Measurements from ENCODE around the gene CSRP3. TPM values are rescaled to one million over a fixed set of nuclear protein-coding genes. Genes with fewer than 3 reads are reported as not detected.
A peak's percentile ranks its signal among the peaks of the same experiment; 100 is the strongest.

The CSRP3 gene
- total and polyA plus RNA-seq, 9 of the 15 experiments (the other 6 are each of a cell fraction or from before 2014, with no cell fraction given), result 0.14 TPM; not detected in 8

DNA sequence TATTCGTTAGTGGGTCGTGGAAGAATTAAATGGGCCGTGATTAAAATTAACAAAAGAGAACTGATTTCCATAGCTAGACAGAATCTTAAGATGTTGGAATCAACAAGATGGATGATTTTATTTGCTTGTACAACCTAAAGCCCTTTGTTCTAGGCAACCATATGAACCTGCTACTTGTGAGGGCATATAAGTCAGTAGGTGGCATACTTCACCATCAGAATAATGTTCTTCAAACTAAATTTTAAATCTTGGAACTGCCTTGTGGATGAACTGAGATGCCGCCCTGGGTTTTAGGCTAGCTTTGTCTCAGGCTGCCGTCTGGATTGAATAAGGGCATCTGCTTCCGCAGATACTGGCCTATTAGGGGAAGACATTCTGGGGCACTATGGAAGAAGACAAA is 40.9 kb downstream of the CSRP3 start:
- ChIA-PET CTCF (ENCODE audit: low intra/inter-chr PET ratio) (interaction anchor here (1.1 kb wide), 1 partner anchor 393 kb away, joined by 3 read pairs; no protein-coding TSS in a partner anchor), POLR2A (interaction anchor here (1.2 kb wide), 1 partner anchor 9 kb away, joined by 4 read pairs; no protein-coding TSS in a partner anchor)
- H3K27me3 ChIP-seq (ENCODE audit: control insufficient read depth in 2 of 2, insufficient read depth in 2 of 2, low read length in 2 of 2), result no peaks in the 10 kb centered on the region
- no peaks in the 10 kb centered on the region for H3K9me1 ChIP-seq (ENCODE audit: control insufficient read depth, insufficient read depth, low read length)
- no peaks in the 10 kb centered on the region; a peak in 1 of 5 replicates for H3K4me1 ChIP-seq (replicated peaks in 1 of 2; ENCODE audit: control insufficient read depth in 2 of 2, insufficient read depth in 2 of 2, low read length in 2 of 2)
- peaks cover 28% of the 10 kb centered on the region for H3K36me3 ChIP-seq (ENCODE audit: control insufficient read depth, insufficient read depth, low read length)
- H4K20me1 ChIP-seq (replicated peaks; ENCODE audit: control insufficient read depth, insufficient read depth, low read length), result no peaks in the 10 kb centered on the region
- WGBS (ENCODE audit: insufficient coverage, low coverage, missing lambda C conversion rate), result 84% methylated on average over 6 of the region's 6 CpGs
- no peak overlapping the region for H3K9ac ChIP-seq (ENCODE audit: insufficient read depth in 1 of 2, low read depth in 2 of 2, low read length in 2 of 2)
- no peak overlapping the region for H3K27ac ChIP-seq (ENCODE audit: extremely low read depth, low read depth, low read length)
- intact Hi-C loops (cut with micrococcal nuclease), result no loop called here
- no peak overlapping the region for H2AFZ ChIP-seq (ENCODE audit: low read depth, low read length)
- in situ Hi-C loops (cut with MboI), result no loop called here
- no TSS peak for BruUV-seq (replicated peaks)
- no peak for FAIRE-seq
- no peaks in the 10 kb centered on the region for H3K79me2 ChIP-seq (ENCODE audit: control insufficient read depth, insufficient read depth, low read length)
- no peak for DNase-seq (ENCODE audit: extremely low read depth in 1 of 4, low spot score in 3 of 4)
- H3K9me3 ChIP-seq (replicated peaks; ENCODE audit: control insufficient read depth, insufficient read depth, low read depth, low read length), result no peaks in the 10 kb centered on the region
- H3K4me2 ChIP-seq (ENCODE audit: insufficient read depth, low read length), result no peak overlapping the region
- TF ChIP-seq, protein P1, sequence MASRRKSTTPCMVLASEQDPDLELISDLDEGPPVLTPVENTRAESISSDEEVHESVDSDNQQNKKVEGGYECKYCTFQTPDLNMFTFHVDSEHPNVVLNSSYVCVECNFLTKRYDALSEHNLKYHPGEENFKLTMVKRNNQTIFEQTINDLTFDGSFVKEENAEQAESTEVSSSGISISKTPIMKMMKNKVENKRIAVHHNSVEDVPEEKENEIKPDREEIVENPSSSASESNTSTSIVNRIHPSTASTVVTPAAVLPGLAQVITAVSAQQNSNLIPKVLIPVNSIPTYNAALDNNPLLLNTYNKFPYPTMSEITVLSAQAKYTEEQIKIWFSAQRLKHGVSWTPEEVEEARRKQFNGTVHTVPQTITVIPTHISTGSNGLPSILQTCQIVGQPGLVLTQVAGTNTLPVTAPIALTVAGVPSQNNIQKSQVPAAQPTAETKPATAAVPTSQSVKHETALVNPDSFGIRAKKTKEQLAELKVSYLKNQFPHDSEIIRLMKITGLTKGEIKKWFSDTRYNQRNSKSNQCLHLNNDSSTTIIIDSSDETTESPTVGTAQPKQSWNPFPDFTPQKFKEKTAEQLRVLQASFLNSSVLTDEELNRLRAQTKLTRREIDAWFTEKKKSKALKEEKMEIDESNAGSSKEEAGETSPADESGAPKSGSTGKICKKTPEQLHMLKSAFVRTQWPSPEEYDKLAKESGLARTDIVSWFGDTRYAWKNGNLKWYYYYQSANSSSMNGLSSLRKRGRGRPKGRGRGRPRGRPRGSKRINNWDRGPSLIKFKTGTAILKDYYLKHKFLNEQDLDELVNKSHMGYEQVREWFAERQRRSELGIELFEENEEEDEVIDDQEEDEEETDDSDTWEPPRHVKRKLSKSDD (conservative IDR thresholded peaks at IDR 0.05; ENCODE audit: low read length), result no peak
- peak; percentile 21 to 37; a peak in 3 of 4 replicates for TF ChIP-seq RAD21 (CRISPR knock-in tag; conservative IDR thresholded peaks at IDR 0.05 in 1 of 2, IDR thresholded peaks at IDR 0.05 in 1 of 2)
- TF ChIP-seq, protein P2, sequence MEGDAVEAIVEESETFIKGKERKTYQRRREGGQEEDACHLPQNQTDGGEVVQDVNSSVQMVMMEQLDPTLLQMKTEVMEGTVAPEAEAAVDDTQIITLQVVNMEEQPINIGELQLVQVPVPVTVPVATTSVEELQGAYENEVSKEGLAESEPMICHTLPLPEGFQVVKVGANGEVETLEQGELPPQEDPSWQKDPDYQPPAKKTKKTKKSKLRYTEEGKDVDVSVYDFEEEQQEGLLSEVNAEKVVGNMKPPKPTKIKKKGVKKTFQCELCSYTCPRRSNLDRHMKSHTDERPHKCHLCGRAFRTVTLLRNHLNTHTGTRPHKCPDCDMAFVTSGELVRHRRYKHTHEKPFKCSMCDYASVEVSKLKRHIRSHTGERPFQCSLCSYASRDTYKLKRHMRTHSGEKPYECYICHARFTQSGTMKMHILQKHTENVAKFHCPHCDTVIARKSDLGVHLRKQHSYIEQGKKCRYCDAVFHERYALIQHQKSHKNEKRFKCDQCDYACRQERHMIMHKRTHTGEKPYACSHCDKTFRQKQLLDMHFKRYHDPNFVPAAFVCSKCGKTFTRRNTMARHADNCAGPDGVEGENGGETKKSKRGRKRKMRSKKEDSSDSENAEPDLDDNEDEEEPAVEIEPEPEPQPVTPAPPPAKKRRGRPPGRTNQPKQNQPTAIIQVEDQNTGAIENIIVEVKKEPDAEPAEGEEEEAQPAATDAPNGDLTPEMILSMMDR (IDR thresholded peaks at IDR 0.05 in 2 of 3, conservative IDR thresholded peaks at IDR 0.05 in 1 of 3; ENCODE audit: insufficient read depth in 2 of 3, low read depth in 1 of 3, low read length in 3 of 3), result 0 out of 6 replicates have a peak, but pooled peaks of 1 of the 3 experiments have one; percentile 13
- TF ChIP-seq, protein P3, sequence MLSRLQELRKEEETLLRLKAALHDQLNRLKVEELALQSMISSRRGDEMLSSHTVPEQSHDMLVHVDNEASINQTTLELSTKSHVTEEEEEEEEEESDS (CRISPR knock-in tag; IDR thresholded peaks at IDR 0.05), result no peak
- TF ChIP-seq POLR2A (conservative IDR thresholded peaks at IDR 0.05), result no peak
- no peak for TF ChIP-seq ZNF316 (IDR thresholded peaks at IDR 0.05)
- no peak for TF ChIP-seq NCOA2 (IDR thresholded peaks at IDR 0.05; ENCODE audit: partially characterized antibody in 2 of 2)
- TF ChIP-seq GABPA (tag; conservative IDR thresholded peaks at IDR 0.05; ENCODE audit: low read depth), result no peak
- TF ChIP-seq SMARCA4 (IDR thresholded peaks at IDR 0.05), result no peak
- TF ChIP-seq, protein P4, sequence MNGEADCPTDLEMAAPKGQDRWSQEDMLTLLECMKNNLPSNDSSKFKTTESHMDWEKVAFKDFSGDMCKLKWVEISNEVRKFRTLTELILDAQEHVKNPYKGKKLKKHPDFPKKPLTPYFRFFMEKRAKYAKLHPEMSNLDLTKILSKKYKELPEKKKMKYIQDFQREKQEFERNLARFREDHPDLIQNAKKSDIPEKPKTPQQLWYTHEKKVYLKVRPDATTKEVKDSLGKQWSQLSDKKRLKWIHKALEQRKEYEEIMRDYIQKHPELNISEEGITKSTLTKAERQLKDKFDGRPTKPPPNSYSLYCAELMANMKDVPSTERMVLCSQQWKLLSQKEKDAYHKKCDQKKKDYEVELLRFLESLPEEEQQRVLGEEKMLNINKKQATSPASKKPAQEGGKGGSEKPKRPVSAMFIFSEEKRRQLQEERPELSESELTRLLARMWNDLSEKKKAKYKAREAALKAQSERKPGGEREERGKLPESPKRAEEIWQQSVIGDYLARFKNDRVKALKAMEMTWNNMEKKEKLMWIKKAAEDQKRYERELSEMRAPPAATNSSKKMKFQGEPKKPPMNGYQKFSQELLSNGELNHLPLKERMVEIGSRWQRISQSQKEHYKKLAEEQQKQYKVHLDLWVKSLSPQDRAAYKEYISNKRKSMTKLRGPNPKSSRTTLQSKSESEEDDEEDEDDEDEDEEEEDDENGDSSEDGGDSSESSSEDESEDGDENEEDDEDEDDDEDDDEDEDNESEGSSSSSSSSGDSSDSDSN (IDR thresholded peaks at IDR 0.05; ENCODE audit: borderline replicate concordance in 1 of 2, low read depth in 2 of 2, low read length in 2 of 2), result no peak
- no peak for TF ChIP-seq TBP (optimal IDR thresholded peaks at IDR 0.05; ENCODE audit: low read depth, low read length)
- TF ChIP-seq PML (IDR thresholded peaks at IDR 0.05; ENCODE audit: low read length), result no peak
- no peak for TF ChIP-seq MYNN (IDR thresholded peaks at IDR 0.05)
- no peak for TF ChIP-seq MYNN (CRISPR knock-in tag; IDR thresholded peaks at IDR 0.05)
- no peak overlapping the region for H3K4me3 ChIP-seq
- no peak for ATAC-seq
